ENCODE data around the gene EXOC6. TPM values are rescaled to one million over a fixed set of nuclear protein-coding genes. Genes with fewer than 3 reads are reported as not detected.
A peak's percentile ranks its signal among the peaks of the same experiment; 100 is the strongest.

EXOC6 gene
- total and polyA plus RNA-seq, 2 donors from 2014 or later, result 9.5 to 17.0 TPM

DNA sequence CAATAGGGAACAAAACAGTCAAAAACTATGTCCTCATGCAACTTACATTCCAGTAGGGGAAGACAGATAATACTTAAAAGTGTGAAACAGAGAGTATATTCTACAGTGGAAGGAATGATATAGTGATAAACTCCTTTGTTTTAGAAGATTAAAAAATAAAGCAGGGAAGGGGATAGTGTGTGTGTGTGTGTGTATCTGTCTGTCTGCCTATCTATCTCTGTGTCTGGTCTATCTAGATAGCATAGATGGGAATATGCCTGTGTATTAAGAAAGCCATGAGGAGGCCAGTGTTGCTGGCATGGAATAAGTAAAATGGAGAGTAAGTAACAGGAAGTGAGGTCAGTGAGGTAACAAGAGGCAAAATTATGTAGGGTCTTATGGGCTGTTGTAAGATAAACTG, 42.2 kb downstream of the EXOC6 start:
- no peak overlapping the region for H3K27ac ChIP-seq (ENCODE audit: low read depth in 2 of 2, low read length in 2 of 2)
- FAIRE-seq, result no peak
- H3K4me1 ChIP-seq (ENCODE audit: control insufficient read depth in 2 of 3, insufficient read depth in 2 of 3, low read depth in 1 of 3, low read length in 3 of 3), result peaks cover 0 to 8% (median 7%) of the 10 kb centered on the region in 3 donors
- intact Hi-C loops (cut with DNase I), result no loop called here
- TF ChIP-seq, protein P1, sequence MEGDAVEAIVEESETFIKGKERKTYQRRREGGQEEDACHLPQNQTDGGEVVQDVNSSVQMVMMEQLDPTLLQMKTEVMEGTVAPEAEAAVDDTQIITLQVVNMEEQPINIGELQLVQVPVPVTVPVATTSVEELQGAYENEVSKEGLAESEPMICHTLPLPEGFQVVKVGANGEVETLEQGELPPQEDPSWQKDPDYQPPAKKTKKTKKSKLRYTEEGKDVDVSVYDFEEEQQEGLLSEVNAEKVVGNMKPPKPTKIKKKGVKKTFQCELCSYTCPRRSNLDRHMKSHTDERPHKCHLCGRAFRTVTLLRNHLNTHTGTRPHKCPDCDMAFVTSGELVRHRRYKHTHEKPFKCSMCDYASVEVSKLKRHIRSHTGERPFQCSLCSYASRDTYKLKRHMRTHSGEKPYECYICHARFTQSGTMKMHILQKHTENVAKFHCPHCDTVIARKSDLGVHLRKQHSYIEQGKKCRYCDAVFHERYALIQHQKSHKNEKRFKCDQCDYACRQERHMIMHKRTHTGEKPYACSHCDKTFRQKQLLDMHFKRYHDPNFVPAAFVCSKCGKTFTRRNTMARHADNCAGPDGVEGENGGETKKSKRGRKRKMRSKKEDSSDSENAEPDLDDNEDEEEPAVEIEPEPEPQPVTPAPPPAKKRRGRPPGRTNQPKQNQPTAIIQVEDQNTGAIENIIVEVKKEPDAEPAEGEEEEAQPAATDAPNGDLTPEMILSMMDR (IDR thresholded peaks at IDR 0.05; ENCODE audit: borderline replicate concordance, extremely low read depth, insufficient read depth), result no peak
- H3K9ac ChIP-seq (ENCODE audit: low read length in 3 of 3), result no peak overlapping the region
- no peak overlapping the region for H3K4me3 ChIP-seq (ENCODE audit: low read length in 3 of 3)
- no peaks in the 10 kb centered on the region for H3K9me3 ChIP-seq (ENCODE audit: control insufficient read depth in 2 of 3, insufficient read depth in 1 of 3, low read length in 3 of 3)
- no peaks in the 10 kb centered on the region for H3K36me3 ChIP-seq (ENCODE audit: control insufficient read depth in 2 of 3, insufficient read depth in 3 of 3, low read length in 3 of 3)
- H3K27me3 ChIP-seq (ENCODE audit: control insufficient read depth, insufficient read depth, low read length), result no peaks in the 10 kb centered on the region
- DNase-seq, result no peak

DNA sequence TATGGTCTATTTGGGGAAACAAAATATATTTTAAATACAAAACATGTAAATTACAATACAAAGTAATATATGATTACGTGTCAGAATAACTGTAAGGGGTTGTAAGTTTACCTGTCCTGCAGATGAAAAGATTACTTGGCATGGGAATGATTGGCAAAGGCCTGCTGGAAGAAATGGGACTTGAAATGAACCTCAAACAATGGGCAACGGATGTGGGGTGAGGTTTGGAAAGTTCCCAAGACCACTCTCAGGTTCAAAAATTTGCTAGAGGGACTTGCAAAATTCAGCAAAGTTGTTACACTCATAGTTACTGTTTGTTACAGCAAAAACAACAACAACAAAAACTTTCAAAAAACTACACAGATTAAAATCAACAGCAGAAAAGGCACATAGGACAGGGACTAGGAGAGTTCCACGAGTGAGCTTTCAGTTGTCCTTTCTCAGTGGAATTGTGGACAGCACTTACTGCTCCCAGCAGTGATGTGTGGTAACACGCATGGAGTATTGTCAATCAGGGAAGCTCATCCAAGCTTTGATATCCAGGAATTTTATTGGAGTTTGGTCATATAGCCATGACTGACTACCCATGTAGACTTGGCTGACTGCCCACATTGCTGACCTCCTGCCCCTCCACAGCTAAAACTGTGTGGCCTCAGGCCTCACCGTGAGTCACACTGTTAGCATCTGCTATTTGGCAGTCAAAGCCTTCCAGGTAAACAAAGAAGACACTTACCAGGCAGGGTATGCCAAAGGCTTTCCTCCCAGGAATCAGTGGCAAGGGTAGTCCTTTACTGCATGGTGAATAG, 43.8 kb downstream of the EXOC6 start:
- Histone ChIP-seq H3K9ac (ENCODE audit: low read length in 3 of 3) (no peak overlapping the region), H3K27me3 (ENCODE audit: control insufficient read depth, insufficient read depth, low read length) (no peaks in the 10 kb centered on the region), H3K4me3 (ENCODE audit: low read length in 3 of 3) (no peak overlapping the region), H3K4me1 (ENCODE audit: control insufficient read depth in 2 of 3, insufficient read depth in 2 of 3, low read depth in 1 of 3, low read length in 3 of 3) (peaks cover 0 to 7% (median 5%) of the 10 kb centered on the region in 3 donors), H3K27ac (ENCODE audit: low read depth in 2 of 2, low read length in 2 of 2) (no peak overlapping the region), H3K9me3 (ENCODE audit: control insufficient read depth in 2 of 3, insufficient read depth in 1 of 3, low read length in 3 of 3) (no peaks in the 10 kb centered on the region), H3K36me3 (ENCODE audit: control insufficient read depth in 2 of 3, insufficient read depth in 3 of 3, low read length in 3 of 3) (no peaks in the 10 kb centered on the region)
- intact Hi-C loops (cut with DNase I), result no loop called here
- peak; percentile 22 to 86 (median 39) for DNase-seq
- FAIRE-seq, result no peak
- TF ChIP-seq, protein P1 (IDR thresholded peaks at IDR 0.05; ENCODE audit: borderline replicate concordance, extremely low read depth, insufficient read depth), result no peak

DNA sequence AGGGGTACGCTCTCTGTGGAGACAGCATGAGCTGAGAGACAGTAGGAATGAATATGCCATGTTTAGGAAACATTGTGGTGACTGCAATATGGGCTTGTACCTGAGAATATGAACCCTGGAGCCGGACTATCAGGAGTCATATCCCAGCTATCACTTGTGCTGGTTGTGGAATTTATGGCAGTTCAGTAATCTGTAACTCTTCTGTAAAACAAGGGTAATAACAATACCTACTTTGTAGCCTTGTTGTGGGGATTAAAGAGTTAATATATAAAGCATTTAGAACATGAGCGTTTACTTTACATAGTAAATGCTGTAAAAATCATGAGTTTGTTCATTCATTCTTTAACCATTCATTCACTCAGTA, 44.4 kb downstream of the EXOC6 start:
- TF ChIP-seq, protein P1 (IDR thresholded peaks at IDR 0.05; ENCODE audit: borderline replicate concordance, extremely low read depth, insufficient read depth), result no peak
- Histone ChIP-seq H3K36me3 (ENCODE audit: control insufficient read depth in 2 of 3, insufficient read depth in 3 of 3, low read length in 3 of 3) (no peaks in the 10 kb centered on the region), H3K4me1 (ENCODE audit: control insufficient read depth in 2 of 3, insufficient read depth in 2 of 3, low read depth in 1 of 3, low read length in 3 of 3) (peaks cover 0 to 7% (median 5%) of the 10 kb centered on the region in 3 donors), H3K9me3 (ENCODE audit: control insufficient read depth in 2 of 3, insufficient read depth in 1 of 3, low read length in 3 of 3) (no peaks in the 10 kb centered on the region), H3K4me3 (ENCODE audit: low read length in 3 of 3) (no peak overlapping the region), H3K27me3 (ENCODE audit: control insufficient read depth, insufficient read depth, low read length) (no peaks in the 10 kb centered on the region), H3K27ac (ENCODE audit: low read depth in 2 of 2, low read length in 2 of 2) (no peak overlapping the region), H3K9ac (ENCODE audit: low read length in 3 of 3) (no peak overlapping the region)
- DNase-seq (no peak), FAIRE-seq (no peak)
- intact Hi-C loops (cut with DNase I), result no loop called here

Measured in kidney (tissue), 14 donors.